ENCODE results near the gene ATRX.

DNA sequence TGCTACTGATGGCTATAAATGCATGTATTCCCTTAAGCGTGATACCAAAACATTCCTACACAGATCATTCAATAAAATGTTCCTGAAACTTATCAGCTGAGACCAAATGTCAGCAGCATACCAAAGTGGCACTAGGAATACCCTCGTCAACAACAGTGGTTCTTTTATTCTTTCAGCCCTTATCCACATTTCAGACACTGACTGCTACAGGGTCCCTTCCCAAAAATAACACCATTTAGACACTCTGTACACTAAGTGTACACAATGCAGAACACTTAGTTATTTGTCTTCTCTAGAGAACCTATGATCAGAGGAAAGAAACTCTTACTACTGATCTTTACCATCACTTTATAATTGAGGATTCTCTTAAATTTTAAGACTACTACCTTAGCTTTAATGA lies 94.1 kb downstream of the ATRX start:
- TF ChIP-seq POLR2A (IDR thresholded peaks at IDR 0.05; ENCODE audit: low read depth, low read length) (no peak), POLR2AphosphoS5 (IDR thresholded peaks at IDR 0.05; ENCODE audit: low read depth, low read length) (no peak)

Data from GM12892 (cell line).